GM19455 (cell line): ENCODE data around the gene BMPR2.
"Not testable (repeated sequence)": the region's sequence is repeated elsewhere in the genome, so short reads cannot be mapped to it uniquely, and the experiment has no call there.

ENCODE experiments used
- ATAC-seq: cut with Tn5 transposase; IDR thresholded peaks from one replicate; pipeline ENCODE4 v1.9.1; 2021; ENCODE audit not compliant: unreplicated experiment

BMPR2 gene

DNA sequence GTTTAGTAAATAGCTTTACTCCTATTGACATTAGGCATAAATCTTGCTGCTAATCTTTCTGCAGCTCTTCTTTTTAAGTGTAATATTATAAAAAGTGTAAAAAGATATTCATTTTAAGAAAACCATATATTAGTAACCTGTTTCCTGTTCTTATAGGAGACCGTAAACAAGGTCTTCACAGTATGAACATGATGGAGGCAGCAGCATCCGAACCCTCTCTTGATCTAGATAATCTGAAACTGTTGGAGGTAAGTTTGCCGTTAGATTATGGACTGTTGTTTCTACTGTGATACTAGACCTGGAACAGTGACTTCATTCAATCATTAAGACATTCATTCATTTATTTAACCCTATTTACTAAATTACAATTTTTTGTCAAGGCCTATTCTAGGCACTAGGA lies 138.6 kb downstream of the BMPR2 start:
- ATAC-seq, result no peak

GRCh38 chr2:202519453-202519852 lies 143.3 kb downstream of the BMPR2 start:
- no peak for ATAC-seq

DNA sequence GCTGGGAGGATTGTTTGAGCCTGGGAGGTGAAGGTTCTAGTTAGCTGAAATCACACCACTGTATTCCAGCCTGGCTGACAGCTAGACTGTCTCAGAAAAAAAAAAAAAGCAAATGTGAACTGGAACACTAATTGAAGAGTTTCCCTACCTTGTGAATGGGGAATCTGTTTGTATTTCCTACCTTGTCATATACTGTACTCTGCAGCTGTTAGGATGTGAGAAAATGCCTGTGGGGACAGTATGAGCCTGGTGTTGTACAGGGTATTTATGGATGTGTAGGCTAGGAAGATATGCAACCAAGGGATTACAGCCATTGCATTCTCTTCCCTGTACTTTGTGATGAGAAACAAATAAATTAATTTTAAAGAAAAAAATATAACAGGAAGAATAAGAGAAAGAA lies 145.3 kb downstream of the BMPR2 start:
- ATAC-seq, result no peak

- no peak for ATAC-seq
These were observed 153.3 kb downstream of the BMPR2 start for GRCh38 chr2:202529389-202529788.

DNA sequence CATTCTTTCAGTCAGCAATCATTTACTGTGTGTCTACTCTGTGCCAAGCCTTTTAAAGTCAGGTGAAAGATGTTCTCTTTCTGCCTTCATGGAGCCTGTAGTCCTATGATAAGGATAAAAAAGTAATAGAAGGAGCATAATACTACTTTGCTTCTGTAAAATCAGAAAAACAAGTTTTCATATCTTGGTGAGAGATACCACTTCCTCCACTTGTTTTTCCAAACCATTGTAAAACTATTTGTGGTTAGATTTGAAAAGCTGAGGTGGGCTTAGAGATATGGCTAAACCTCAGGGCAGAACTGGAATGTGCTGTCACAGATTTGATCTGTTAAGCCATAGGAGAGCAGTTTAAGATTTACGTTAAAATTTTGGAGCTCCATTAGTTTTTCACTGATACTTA lies 153.9 kb downstream of the BMPR2 start:
- no peak for ATAC-seq

DNA sequence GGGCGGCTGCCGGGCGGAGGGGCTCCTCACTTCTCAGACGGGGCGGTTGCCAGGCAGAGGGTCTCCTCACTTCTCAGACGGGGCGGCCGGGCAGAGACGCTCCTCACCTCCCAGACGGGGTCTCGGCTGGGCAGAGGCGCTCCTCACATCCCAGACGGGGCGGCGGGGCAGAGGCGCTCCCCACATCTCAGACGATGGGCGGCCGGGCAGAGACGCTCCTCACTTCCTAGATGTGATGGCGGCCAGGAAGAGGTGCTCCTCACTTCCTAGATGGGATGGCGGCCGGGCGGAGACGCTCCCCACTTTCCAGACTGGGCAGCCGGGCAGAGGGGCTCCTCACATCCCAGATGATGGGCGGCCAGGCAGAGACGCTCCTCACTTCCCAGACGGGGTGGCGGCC lies 159.2 kb downstream of the BMPR2 start:
- ATAC-seq, result not testable (repeated sequence)

DNA sequence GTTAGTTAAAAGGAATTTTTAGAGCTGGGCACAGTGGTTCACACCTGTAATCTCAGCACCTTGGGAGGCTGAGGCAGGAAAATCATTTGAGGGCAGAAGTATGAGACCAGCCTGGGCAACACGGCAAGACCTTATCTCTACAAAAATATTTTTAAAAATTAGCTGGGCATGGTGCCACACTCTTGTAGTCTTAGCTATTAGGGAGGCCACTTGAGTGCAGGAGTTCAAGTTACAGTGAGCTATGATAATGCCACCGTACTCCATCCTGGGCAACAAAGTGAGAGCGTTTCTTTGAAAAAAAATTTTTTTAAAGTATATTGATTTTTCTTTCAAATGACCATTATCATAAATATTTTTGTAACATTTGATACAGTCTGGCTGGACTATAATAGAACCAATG lies 165.0 kb downstream of the BMPR2 start:
- no peak for ATAC-seq

DNA sequence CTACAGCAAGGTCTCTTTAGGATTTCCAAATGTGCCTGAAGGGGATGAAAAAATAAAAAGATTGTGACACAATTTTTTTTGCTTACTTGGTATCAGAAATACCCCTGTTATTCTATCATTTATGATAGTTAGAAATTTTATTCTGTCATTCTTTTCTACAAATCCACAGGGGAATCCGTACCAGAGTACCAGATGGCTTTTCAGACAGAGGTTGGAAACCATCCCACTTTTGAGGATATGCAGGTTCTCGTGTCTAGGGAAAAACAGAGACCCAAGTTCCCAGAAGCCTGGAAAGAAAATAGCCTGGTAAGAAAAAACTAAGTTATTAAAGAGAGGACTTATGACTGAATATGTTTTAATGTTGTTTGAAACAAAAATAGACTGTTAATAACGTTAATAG lies 166.0 kb downstream of the BMPR2 start:
- ATAC-seq, result no peak

DNA sequence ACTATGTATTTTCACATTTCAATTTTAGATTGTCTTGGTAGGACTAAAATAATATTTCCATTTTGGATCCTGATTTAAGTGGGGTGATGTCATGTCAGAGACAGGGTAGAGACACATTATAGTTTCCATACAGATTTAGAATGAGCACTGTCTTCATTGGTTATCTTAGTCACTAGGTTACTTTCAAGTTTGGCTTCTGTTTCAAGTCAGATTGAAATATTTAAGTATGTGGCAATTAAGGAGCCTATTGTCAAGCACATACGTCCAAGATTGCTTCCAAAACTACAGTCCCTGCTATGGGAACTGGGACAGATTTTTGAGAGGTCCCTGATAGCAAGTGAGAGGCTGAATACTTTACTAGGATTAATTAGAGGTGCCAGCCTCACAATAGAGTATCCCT lies 169.4 kb downstream of the BMPR2 start:
- ATAC-seq, result no peak

GRCh38 chr2:202545931-202546330 lies 169.8 kb downstream of the BMPR2 start:
- ATAC-seq, result no peak

DNA sequence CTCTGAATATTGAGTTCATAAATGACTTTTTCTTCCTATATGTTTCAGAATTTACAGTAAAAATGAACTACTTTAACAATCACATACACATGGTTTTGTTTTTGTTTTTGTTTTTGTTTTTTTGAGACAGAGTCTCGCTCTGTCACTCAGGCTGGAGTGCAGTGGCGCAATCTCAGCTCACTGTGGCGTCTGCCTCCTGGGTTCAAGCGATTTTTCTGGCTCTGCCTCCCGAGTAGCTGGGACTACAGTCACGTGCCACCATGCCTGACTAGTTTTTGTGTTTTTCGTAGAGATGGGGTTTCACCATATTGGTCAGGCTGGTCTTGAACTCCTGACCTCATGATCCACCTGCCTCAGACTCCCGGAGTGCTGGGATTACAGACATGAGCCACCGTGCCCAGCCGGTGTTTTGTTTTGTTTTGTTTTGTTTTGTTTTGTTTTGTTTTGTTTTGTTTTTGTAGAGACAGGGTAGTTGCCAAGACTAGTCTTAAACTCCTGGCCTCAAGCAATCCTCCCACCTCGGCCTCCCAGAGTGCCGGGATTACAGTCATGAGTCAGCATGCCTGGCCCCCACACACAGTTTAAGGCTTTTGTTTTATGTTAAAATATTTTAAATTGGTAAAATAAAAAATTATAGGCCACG lies 170.5 kb downstream of the BMPR2 start:
- ATAC-seq, result not testable (repeated sequence)

- ATAC-seq, result no peak
These were observed 172.1 kb downstream of the BMPR2 start for GRCh38 chr2:202548240-202548639.

- ATAC-seq, result not testable (repeated sequence)
These were observed 174.9 kb downstream of the BMPR2 start for GRCh38 chr2:202551000-202551399.

GRCh38 chr2:202555356-202555755 lies 179.2 kb downstream of the BMPR2 start:
- no peak for ATAC-seq

- no peak for ATAC-seq
These were observed 184.1 kb downstream of the BMPR2 start for GRCh38 chr2:202560200-202560599.

DNA sequence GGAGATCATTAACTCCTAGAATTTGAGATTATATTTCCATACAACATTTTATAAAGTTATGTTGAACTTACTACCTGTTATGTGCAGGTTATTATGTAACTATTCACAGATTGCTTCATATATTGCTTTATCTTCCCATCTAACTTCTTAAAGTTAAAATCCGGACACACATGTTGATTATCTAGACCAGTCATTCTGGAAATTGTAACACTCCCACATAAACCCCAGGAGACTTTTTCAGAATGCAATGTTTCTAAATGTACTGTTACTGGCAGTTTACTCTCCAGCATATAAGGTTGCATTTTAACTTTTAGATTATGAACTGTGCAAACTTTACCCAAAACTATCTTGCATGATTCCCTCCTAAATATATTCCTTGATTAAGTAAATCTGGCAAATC lies 188.1 kb downstream of the BMPR2 start:
- ATAC-seq, result no peak

GRCh38 chr2:202566286-202566685 lies 190.2 kb downstream of the BMPR2 start:
- ATAC-seq, result no peak

DNA sequence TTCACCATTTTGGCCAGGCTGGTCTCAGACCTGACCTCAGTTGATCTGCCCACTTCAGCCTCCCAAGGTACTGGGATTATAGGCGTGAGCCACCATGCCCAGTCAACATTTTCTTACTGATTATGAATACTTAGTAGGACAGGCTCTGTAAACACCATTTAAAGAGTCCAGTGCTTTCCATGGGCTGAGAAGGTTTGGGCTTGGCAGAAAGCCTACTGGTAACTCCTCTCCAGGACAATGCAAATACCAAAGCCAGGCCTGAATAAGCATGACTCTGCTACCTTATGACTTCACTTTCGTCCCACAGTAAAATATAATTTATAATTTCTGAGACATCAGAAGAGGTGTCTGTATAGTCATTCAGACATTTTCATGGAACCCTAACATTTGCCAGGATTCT lies 198.4 kb downstream of the BMPR2 start:
- no peak for ATAC-seq

- ATAC-seq, result not testable (repeated sequence)
These were observed 199.1 kb downstream of the BMPR2 start for GRCh38 chr2:202575194-202575593.

GRCh38 chr2:202577250-202578183 lies 201.4 kb downstream of the BMPR2 start:
- no peak for ATAC-seq

DNA sequence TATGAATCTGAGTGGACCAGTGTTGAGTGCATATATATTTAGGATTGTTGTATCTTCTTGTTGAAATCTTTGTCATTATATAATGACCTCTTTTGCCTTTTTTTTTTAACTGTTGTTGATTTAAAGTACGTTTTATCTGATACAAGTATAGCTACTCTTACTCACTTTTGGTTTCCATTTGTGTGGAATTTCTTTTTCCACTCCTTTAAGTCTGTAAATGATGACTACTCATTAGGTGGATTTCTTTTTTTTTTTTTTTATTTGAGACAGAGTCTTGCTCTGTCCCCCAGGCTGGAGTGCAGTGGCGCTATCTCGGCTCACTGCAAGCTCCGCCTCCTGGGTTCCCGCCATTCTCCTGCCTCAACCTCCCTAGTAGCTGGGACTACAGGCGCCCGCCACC lies 206.7 kb downstream of the BMPR2 start:
- not testable (repeated sequence) for ATAC-seq

GRCh38 chr2:202583709-202584219 lies 207.6 kb downstream of the BMPR2 start:
- no peak for ATAC-seq
